Stimulated activated CD4-positive, alpha-beta T cell treated with anti-CD3 and anti-CD28 coated beads, Interleukin-4, amount 100 ng/mL, for 48 hours (primary cell): Measurements from ENCODE around the gene ABCC6.
"Not testable (repeated sequence)": the region's sequence is repeated elsewhere in the genome, so short reads cannot be mapped to it uniquely, and the experiment has no call there.

Source experiments
- DNase-seq, 2 donors: peaks; one replicate each; pipeline ENCODE4 v3.0.0-alpha.2; 2020; ENCODE audit warnings: low read depth in 2 of 2

The ABCC6 gene

DNA sequence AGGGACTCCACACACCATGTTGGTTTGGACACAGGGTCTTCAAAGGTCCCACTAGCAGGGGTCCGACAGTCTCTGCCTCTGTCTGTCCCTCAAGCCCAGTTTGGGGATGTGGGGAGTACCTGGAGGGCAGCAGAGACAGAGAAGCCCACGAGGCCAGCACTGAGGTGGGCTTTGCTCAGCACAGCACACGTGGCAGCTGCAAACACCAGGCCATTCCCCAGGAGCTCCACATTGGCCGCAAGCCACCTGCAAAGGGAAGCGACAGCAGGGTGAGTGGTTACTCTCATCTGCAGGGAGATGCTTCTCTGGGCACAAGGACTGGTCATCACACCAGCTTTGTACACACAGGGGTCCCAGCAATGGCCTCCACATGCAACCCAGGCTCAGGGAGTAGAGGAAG is 62.0 kb downstream of the ABCC6 start:
- DNase-seq = no peak

DNA sequence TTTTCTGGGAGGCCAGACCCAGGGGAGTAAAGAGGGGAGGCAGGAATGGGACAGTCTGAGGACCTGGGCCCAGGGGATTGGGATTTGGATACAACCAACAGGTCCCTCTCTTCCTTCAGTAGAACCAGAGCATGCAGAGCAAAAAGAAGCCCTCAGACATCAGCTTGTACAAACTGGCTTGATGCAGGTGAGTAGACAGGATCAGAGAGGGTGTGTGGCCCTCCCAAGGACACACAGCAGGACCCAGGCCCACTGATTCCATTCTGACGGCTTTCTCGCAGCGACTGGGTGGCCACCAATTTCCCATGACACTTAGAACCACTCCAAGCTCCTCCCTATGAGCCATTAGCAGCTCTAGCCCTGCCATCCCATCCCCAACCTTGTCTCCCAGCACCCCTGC is 63.6 kb downstream of the ABCC6 start:
- no peak for DNase-seq

DNA sequence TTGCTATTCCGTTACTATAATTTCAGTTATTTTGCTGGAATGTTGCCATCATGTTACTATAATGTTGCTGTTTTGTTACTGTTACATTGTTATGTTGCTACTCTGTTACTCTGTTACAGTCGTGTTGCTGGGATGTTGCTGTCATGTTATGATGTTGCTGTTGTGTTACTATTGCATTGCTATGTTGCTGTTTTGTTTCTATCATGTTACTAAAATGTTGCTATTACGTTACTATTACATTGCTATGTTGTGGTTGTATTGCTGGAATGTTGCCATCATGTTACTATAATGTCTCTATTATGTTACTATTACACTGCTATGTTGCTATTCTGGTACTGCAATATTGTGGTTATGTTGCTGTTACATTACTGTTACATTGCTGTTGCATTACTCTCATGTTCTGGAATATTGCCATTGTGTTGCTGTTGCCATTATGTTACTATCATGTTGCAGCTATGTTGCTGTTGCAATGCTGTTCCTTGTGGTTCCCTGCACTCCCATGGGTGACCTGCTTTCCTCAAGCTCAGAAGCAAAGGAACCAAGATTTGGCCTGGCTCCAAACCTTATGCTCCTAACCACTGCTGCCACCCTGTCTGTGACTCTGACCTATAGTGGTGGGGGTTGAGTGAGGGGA is 64.4 kb downstream of the ABCC6 start:
- no peak for DNase-seq

DNA sequence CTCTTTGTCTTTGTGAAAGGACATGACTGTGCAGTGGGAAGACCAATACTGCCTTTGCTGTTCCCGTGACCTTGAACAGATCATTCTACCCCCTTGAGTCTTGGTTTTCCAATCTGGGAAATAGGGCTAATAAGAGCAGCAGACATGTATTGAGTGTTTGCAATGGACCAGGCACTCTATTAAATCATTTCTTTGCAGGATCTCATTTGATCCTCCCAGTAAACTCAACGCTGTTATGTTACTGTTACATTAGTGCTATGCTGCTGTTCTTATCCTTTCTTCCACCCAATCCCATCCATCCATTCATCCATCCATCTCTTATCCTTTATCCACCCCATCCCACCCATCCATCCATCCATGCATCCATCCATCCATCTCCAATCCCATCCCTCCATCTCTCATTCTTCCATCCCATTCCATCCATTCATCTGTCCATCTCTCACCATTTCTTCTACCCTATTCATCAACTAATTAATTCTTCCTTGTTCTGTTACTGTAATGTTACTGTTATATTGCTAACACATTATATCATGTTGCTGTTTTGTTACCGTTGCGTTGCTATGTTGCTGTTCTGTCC is 65.1 kb downstream of the ABCC6 start:
- no peak for DNase-seq

DNA sequence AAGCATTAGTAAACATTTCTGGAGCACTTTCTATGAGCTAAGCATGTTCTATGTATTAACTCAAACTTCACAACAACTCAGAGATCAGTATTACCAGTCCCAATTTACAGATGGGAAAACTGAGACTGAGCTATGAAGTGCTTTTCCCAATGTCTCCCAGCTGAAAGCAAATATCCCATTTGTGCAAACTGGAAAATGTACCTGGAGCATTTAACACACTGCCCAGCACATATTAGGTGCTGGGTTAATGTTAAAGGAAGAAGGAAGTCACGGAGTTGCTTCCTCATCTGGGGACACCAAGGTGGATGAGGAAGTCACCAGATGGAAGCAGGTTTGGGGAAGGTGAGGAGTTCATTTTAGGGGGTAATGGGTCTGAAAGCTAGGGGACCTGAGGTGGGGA is 66.1 kb downstream of the ABCC6 start:
- no peak for DNase-seq

DNA sequence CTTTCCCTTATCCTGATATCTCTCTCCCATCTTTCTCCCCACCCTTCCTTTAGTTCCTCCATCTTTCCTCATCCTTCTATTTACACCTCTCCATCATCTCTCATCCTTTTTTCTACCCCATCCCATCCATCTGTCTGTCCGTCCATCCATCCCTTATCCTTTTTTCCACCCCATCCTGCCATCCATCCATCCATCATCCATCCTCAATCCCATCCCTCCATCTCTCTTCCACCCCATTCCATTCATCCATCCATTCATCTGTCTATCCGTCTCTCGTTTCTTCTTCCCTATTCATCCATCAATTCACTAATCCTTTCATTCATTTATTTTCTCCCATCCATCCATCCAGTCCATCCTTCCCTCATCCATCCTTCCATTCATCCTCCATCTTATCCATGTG is 68.1 kb downstream of the ABCC6 start:
- DNase-seq = no peak

DNA sequence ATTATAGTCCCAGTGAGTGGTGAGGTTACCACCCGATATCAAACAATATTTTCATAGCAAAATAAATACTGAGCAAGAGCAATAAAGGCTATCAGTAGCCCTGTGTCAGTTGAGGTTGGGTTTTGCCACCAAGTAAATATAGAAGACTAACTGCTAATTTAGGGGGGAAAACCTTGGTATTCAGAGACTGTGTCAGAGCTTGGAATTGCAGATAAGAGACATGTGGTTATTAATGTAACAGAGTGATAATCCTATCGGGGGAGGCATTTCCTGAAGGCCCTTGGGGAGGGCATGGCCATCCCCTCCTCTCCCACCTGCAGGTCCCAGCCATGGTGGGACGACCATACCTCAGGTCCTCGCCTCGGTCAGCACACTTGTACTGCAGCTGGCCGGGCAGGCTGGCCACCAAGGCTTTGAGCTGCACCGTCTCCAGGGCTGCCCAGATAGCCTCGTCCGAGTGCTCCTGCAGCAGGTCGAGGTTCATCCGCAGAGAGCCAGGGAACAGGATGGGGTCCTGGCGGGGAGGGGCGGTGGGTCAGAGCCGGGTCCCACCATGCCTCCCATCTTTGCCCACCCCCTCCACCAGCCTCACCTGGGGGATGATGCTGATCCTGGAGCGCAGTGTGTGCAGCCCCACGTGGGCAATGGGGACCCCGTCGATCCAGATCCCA is 68.9 kb downstream of the ABCC6 start:
- no peak for DNase-seq

DNA sequence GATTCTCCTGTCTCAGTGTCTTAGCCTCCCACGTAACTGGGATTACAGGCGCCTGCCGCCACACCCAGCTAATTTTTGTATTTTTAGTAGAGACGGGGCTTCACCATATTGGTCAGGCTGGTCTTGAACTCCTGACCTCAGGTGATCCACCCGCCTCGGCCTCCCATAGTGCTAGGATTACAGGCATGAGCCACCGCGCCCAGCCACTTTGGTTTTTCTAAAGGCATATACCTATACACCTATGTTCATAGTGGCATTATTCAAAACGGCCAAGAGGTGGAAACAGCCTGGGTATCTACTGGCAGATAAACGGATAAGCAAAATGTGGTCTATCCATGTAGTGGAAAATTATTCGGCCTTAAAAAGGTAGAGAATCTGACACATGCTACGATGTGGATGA is 70.3 kb downstream of the ABCC6 start:
- not testable (repeated sequence) for DNase-seq

DNA sequence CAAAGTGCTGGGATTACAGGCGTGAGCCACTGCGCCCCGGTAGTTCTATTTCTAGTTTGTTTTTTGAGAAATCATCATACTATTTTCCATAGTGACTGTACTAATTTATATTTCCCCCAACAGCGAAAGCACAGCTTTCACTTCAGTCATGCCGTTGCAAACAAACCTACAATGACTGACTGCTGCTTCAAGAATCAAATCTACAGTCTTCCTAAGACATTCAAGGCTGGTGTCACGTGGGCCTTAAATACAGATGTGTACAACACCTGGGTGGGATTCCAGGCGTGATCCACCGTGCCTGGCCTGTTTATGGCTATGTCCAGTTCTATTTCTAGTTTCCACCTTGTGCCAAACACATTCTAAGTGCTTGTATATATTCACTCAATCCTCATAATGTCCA is 72.0 kb downstream of the ABCC6 start:
- no peak for DNase-seq

DNA sequence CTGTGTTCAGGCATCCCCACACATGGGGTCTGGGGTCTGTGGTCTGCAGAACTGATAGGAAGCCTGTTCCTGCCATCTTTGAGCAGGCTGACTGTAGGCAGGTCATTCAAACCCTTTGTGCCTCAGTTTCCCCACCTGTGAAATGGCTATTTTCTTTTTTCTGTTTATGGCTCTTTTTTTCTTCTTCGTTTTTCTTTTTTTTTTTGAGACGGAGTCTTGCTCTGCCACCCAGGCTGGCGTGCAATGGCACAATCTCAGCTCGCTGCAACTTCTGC is 72.5 kb downstream of the ABCC6 start:
- DNase-seq = no peak

DNA sequence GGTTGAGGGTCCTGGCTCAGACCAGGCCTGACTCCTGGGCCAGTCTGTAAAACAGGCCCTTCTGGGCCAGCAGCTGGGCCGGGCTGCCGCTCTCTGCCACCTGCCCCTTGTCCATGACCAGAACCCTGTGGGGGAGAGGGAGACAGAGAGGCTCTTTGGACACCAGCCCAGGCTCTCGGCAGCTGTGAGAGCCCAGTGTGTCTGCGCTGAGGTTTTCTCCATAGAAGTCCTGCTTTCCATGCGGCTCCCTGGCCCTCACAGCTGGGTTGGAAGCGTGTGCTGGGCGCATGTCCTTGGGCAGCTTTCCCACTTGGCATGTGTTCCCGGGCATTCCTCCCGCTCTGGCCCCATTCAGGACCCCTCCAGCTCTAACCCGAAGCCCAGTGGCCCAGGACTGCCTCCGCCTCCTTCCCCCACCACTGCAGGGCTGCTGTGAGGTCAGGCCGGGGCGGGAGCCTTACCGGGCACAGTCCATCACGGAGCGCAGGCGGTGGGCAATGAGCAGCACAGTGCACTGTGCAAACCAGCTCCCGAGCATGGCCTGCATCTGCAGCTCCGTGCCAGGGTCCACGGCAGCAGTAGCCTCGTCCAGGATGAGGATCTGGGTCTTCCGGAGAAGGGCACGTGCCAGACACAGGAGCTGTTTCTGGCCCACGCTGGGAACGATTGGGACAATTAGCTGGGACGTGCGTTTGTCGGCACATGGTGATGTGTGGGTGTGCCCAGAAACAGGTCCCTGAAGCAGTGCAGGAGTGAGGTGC is 73.0 kb downstream of the ABCC6 start:
- DNase-seq = no peak

DNA sequence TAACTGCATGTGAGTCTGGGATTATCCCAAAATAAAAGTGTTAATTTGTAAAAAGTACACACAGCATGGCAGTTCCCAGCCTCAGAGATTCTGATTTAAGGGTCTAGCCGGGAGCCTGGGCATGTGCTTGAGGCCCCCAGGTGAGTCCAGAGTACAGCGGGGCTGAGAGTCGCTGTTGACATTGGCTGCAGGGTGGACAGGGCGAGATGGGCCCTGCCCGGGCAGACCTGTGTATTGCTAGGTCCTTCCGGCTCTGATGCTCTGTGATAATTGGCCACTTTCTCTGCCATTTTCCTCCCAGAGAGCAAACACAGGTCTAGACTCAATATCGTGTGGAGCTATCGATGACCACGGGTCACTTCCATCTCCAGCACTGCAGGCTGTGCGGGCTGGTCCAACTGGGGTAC is 73.6 kb downstream of the ABCC6 start:
- DNase-seq = no peak

DNA sequence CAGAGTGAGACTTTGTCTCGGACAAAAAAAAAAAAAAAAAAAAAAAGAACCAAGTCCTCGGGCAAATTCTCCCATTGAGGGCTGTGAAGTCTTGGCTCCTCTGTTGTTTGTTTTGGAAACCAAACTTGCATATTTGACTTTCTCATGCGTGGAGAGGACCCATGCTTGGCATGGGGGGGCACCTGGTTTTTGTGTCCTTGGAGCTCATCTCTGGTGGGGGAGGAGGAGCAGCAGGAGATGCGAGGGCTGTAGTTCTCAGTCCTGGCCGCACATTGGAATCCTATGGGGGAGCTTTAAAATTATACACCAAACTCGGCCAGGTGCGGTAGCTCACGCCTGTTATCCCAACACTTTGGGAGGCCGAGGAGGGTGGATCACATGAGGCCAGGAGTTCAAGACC is 74.5 kb downstream of the ABCC6 start:
- no peak for DNase-seq

DNA sequence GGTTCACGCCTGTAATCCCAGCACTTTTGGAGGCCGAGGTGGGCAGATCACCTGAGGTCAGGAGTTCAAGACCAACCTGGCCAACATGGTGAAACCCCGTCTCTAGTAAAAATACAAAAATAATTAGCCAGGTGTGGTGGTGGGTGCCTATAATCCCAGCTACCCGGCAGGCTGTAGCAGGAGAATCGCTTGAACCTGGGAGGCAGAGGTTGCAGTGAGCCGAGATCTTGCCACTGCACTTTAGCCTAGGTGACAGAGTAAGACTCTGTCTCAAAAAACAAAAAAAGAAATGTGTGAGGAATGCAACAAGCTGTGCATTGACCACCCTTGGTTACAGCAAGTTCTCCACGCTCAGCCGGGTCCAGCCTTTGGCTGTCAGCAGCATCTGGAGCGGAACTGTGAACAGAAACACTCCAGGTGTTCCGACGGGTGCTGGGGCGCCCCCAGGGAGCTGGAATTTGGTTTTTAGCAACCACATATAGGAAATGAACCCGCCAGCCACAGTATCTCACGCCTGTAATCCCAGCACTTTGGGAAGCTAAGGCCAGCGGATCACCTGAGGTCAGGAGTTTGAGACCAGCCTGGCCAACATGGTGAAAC is 75.2 kb downstream of the ABCC6 start:
- not testable (repeated sequence) for DNase-seq

DNA sequence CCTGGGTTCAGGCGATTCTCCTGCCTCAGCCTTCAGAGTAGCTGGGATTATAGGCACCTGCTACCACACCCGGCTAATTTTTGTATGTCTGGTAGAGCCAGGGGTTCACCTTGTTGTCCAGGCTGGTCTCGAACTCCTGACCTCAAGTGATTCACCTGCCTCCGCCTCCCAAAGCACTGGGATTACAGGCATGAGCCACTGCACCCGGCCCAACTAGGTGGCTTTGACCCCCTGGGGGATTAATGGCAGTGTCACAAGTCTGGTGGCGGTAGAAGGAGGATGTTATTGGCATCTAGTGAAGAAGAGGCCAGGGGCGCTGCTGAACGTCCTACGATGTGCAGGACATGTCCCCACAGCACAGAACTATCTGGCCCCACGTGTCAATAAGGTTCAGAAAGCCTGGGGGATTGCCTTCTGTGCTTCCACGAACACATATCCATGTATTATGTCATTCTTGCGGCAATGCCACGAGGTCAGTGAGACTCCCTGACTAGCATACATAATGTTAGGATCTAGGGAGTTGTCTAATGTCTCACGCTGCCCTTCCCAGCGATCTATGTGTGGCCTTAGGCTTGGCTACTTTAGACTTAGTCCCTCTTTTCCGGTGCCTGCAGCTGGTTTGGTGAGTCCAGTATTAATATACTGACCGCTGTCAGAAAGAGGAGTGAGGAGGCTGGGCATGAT is 75.8 kb downstream of the ABCC6 start:
- DNase-seq = no peak

DNA sequence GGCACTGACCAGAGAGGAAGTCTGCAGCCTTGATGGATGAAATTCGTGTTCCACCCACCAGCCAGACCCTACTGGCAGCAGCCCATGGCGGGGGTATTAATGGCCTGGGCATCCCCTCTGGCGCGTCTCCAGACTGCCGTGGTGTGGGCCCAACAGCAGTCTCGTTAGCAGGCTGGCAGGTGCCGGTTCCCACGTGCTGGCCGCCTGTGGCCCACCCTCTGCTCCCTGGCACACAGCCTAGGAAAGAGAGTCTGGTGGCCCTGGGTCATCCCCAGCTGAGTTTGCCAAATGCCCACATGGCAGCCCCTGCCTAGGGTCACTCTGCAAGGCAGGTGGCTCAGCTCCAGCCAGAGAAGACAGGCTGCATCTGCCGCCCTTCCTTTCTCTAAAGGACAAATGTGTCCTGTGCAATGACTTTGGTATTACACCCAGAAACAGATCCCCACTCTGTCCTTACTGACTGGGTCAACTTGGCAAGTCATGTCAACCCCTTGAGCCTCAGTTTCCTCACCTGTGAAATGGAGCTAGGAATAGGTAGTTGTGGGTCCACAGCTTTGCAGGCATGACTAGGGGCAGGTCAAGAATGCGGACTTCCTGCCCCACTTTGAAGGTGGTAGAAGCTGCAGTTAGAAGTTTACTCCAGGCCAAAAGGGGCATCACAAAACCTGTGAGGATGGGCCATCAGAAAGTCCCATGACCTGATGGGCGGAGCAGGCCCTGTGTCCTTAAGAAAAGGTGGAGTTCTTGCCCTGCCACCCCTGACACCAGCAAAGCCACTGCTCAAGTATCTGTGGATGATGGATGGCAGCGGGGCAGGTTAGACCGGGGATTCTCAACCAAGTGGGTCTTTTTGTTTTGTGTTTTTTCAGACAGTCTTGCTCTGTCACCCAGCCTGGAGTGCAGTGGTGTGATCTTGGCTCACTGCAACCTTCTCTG is 76.6 kb downstream of the ABCC6 start:
- no peak for DNase-seq

DNA sequence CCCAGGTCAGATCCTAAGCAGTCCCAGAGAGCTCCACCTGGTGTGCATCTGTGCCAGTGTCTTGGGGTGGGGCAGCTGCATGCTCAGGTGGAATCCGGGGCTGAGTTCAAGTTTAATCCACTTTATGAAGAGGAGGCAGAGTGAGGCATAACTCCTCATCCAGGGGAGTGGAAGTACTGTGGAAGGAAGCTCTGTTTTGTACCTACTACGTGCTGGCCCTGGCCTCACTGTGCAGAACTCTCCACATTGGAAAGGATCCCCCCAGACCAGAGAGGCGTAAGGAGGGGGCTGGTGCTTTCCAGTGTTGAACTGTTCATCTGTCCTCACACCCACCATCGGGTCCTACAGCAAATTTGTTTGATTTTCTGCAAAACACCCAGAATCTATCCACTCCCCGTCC is 78.0 kb downstream of the ABCC6 start:
- no peak for DNase-seq

DNA sequence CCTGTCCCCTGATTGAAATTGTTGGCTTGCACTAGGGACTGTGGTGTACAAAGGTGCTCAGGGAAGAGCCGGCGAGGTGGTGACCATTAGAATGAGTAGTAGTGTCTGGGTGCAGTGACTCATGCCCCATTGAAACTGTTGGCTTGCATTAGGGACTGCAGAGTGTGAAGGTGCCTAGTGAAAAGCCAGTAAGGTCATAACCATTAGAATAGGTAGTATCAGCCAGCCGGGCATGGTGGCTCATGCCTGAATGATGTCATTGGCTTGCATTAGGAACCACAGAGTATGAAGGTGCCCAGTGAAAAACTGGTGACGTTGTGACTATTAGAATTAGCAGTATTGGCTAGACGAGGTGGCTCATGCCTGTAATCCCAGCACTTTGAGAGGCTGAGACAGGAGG is 78.9 kb downstream of the ABCC6 start:
- no peak for DNase-seq

DNA sequence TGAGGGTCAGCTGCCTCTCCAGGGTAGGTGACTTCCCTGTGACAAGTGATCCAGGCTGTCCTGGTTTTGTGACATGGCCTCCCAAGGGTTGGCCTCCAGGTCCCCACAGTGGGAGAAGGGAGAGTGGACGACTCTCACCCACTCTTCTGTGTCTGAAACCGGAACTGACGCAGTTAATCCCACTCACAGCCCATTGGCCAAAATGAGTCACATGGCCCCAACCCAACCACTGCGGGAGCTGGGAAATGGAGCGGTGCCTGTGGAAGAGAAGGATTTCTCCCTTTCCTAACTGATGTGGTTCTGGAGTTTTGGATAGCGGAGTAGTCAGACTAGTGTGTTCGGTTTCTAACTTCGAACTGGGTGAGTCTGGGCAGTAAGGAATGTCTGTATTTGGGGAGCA is 79.4 kb downstream of the ABCC6 start:
- no peak for DNase-seq

DNA sequence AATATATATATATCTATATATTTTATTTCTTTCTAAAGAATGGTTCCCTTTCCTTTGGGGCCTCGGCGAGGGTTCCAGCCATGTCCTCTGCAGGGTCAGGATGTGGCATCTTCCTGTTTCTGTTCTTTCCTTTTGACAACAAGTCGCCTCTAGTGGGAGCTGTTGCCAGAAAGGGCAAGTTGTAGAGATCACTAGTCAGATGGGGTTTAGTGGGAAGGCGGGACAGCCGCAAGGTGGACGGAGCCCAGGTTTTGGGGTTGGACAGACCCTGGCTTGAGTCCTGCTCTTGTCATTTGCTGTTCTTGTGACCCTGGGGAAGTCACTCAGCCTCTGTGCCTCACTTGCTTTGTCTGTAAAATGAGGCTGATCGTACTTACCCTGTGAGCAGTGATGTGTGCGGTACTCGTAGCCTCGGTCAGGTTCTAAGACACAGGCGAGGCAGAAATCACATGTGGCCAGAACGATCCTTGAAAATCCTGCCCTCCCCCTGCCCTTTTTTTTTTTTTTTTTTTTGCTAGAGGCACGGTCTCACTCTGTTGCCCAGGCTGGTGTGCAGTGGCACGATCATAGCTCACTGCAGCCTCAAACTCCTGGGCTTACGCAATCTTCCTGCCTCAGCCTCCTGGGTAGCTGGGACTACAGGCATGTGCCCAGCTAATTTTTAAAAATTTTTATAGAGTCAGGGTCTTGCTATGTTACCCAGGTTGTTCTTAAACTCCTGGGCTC is 80.1 kb downstream of the ABCC6 start:
- no peak for DNase-seq
